Activated CD4-positive, alpha-beta T cell treated with anti-CD3 and anti-CD28 coated beads for 48 hours (primary cell): ENCODE data around the gene STIM1.
A peak's percentile ranks its signal among the peaks of the same experiment; 100 is the strongest.

ENCODE experiments used
- DNase-seq: peaks from one replicate; pipeline ENCODE4 v3.0.0-alpha.2; 2020

STIM1 gene

GRCh38 chr11:3831378-3832239 is 23.9 kb upstream of the STIM1 start:
- DNase-seq = peak; percentile 34

- DNase-seq = no peak
Measured at GRCh38 chr11:3832816-3833215, 22.6 kb upstream of the STIM1 start.

GRCh38 chr11:3833449-3833848 is 22.0 kb upstream of the STIM1 start:
- no peak for DNase-seq

GRCh38 chr11:3834349-3834663 is 21.2 kb upstream of the STIM1 start:
- DNase-seq = no peak

GRCh38 chr11:3834664-3835461 is 20.6 kb upstream of the STIM1 start:
- DNase-seq = no peak

- DNase-seq = no peak
Measured at GRCh38 chr11:3835751-3836150, 19.7 kb upstream of the STIM1 start.

- peak; percentile 56 for DNase-seq
Measured at GRCh38 chr11:3836903-3837302, 18.6 kb upstream of the STIM1 start.

- DNase-seq = no peak
Measured at GRCh38 chr11:3837793-3838192, 17.7 kb upstream of the STIM1 start.

- DNase-seq = no peak
Measured at GRCh38 chr11:3838504-3838903, 17.0 kb upstream of the STIM1 start.

- peak; percentile 55 for DNase-seq
Measured at GRCh38 chr11:3840004-3840869, 15.2 kb upstream of the STIM1 start.

GRCh38 chr11:3840870-3841425 is 14.5 kb upstream of the STIM1 start, which contains the start of gene RHOG:
Gene RHOG (minus strand): TSS chr11:3840959. CDS start chr11:3828138, 12,821 bp downstream.
- no peak for DNase-seq

- DNase-seq = peak; percentile 96
Measured at GRCh38 chr11:3841426-3842350, 13.8 kb upstream of the STIM1 start.

- no peak for DNase-seq
Measured at GRCh38 chr11:3843326-3843725, 12.1 kb upstream of the STIM1 start.

GRCh38 chr11:3845246-3845645 is 10.2 kb upstream of the STIM1 start:
- no peak for DNase-seq

GRCh38 chr11:3845670-3846069 is 9.8 kb upstream of the STIM1 start:
- no peak for DNase-seq

- peak; percentile 49 for DNase-seq
Measured at GRCh38 chr11:3849297-3849874, 6.1 kb upstream of the STIM1 start.

- no peak for DNase-seq
Measured at GRCh38 chr11:3853545-3853842, 2.0 kb upstream of the STIM1 start.

GRCh38 chr11:3853899-3854659 is 1.4 kb upstream of the STIM1 start:
- DNase-seq = peak; percentile 78

- DNase-seq = no peak
Measured at GRCh38 chr11:3854660-3854976, 846 bp upstream of the STIM1 start.

GRCh38 chr11:3855808-3856491 is 486 bp downstream of the STIM1 start:
- DNase-seq = peak; percentile 64
